Psoas muscle (tissue), 8 donors: ENCODE data around the gene LINGO1. TPM values are rescaled to one million over a fixed set of nuclear protein-coding genes. Genes with fewer than 3 reads are reported as not detected.
A peak's percentile ranks its signal among the peaks of the same experiment; 100 is the strongest.

ENCODE experiments used
- ATAC-seq, 4 donors: fragments of 200-7000 bp; cut with Tn5 transposase; one replicate each; pipeline ENCODE4 v1.9.1; 2020; ENCODE audit warnings: moderate library complexity in 3 of 4, mild to moderate bottlenecking in 2 of 4
- DNase-seq, 2 donors: peaks; one replicate each; pipeline ENCODE4 v3.0.0-alpha.2; 2020
- H3K27ac ChIP-seq: fragments of 200-600 bp; one replicate; pipeline ENCODE4 v1.8.0; 2022
- H3K27me3 ChIP-seq, 3 donors: fragments of 200-600 bp in 1 of 3; one replicate each; pipeline versions ENCODE4 v1.6.1 to v1.8.0; 2013 to 2022; ENCODE audit warnings: low read length in 2 of 3, mild to moderate bottlenecking in 2 of 3, moderate library complexity in 1 of 3; ENCODE audit not compliant: insufficient read depth in 3 of 3
- H3K36me3 ChIP-seq, 2 donors: fragments of 200-600 bp in 1 of 2; one replicate each; pipeline versions ENCODE4 v1.6.1 to v1.8.0; 2013 to 2022; ENCODE audit warnings: low read depth in 1 of 2, mild to moderate bottlenecking in 1 of 2, moderate library complexity in 1 of 2; ENCODE audit not compliant: insufficient read depth in 1 of 2
- H3K4me1 ChIP-seq: fragments of 200-600 bp; one replicate; pipeline ENCODE4 v1.8.0; 2022
- H3K4me3 ChIP-seq: fragments of 200-600 bp; one replicate; pipeline ENCODE4 v1.8.0; 2022; ENCODE audit warnings: mild to moderate bottlenecking
- H3K9me3 ChIP-seq: fragments of 200-600 bp; one replicate; pipeline ENCODE4 v1.8.0; 2022
- WGBS, 3 donors: extraction: QIAGEN DNeasy Blood & Tissue Kit; methylation state at CpG; one replicate each; pipeline versions ENCODE4 v1.1.6 to v1.1.7; 2013; 5-methylcytosine and 5-hydroxymethylcytosine counted together
- intact Hi-C, 2 donors: fragments of 100-400 bp; cut with DNase I; formaldehyde crosslinking; loops; one replicate each; pipeline versions ENCODE4 v1.11.0 to v1.14.2; 2022
- polyA plus RNA-seq, 3 donors: library from polyadenylated mRNA; stranded (reverse); fragments of 200-250 nt; gene quantifications; one replicate each; pipeline ENCODE4 v1.2.3, GENCODE V29; 2013
- total RNA-seq, 4 donors: library from RNA; stranded (reverse); fragmentation: NEBNext Ultra II Directional in 2 of 4; extraction: Animal tissue kit (Norgen Biotek cat#: 25700) in 2 of 4; gene quantifications; one replicate each; pipeline versions ENCODE4 v1.2.1 to v1.2.4, GENCODE V29; 2021 to 2023
- TF ChIP-seq, protein P1 (sequence below): fragments of 200-600 bp; IDR thresholded peaks from one replicate; pipeline ENCODE4 v1.8.0; 2022; ENCODE audit warnings: antibody characterized with exemption
- donor health status: healthy with polysubstance abuse.
- donor health status: DM: no; HTN: no; CAD: no; lungs with moderate emphysema.
- donor health status: Bipolar disorder and iron deficiency.
- donor health status: healthy.
- donor health status: DM: yes; HTN: yes; CAD: no.
- donor health status: DM: no; HTN: no; CAD: no.
- donor health status: DM: no; HTN: no; CAD: no.
- donor health status: DM: yes; HTN: yes; CAD: no.

Gene LINGO1
- total and polyA plus RNA-seq, 7 donors = 0.25 to 0.62 (median 0.43) TPM

DNA sequence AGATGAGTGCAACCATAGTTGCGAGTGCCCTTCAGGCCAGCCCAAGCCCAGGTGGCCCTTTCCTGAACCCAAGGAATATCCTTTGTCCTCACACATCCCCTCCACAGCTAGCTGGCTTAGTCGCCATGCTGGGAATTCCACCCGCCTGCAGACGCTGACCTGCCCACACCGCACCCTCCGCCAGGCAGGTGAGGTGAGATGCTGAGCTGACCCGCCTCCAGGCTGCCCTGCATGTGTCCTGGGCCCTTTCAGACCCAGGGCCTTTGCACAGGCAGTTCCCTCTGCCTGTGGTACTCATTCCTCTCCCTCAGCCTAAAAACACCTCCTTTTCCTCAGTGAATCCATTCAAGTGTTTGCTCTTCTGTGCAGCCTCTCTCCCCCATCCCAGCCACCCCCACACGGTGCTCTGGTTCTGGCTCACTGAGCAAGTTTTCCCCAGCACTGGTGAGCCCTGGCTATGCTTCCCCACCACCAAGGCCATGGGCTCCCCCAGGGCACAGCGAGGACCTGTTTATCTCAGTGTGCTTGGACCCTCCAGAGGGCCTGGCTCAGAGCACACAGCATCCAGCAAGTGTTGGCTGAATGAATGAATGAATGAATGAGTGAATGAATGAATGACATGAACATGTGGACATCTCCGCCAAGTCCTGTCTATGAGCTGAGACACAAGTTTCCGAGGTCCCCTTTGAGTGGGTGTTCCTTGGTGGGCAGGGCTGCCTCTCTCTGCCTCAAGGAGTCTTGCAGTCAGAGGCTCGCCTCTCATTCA, 33.0 kb upstream of the LINGO1 start:
- no peak overlapping the region for H3K4me3 ChIP-seq
- H3K27me3 ChIP-seq = peaks cover 0 to 15% (median 3%) of the 10 kb centered on the region in 3 donors
- no peak for DNase-seq
- 89 to 94% (median 91%) methylated on average over 12 of the region's 12 CpGs for WGBS, 3 donors
- ATAC-seq = no peak
- intact Hi-C loops = no loop called here
- TF ChIP-seq, protein P1, sequence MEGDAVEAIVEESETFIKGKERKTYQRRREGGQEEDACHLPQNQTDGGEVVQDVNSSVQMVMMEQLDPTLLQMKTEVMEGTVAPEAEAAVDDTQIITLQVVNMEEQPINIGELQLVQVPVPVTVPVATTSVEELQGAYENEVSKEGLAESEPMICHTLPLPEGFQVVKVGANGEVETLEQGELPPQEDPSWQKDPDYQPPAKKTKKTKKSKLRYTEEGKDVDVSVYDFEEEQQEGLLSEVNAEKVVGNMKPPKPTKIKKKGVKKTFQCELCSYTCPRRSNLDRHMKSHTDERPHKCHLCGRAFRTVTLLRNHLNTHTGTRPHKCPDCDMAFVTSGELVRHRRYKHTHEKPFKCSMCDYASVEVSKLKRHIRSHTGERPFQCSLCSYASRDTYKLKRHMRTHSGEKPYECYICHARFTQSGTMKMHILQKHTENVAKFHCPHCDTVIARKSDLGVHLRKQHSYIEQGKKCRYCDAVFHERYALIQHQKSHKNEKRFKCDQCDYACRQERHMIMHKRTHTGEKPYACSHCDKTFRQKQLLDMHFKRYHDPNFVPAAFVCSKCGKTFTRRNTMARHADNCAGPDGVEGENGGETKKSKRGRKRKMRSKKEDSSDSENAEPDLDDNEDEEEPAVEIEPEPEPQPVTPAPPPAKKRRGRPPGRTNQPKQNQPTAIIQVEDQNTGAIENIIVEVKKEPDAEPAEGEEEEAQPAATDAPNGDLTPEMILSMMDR = no peak
- H3K9me3 ChIP-seq = no peaks in the 10 kb centered on the region
- no peaks in the 10 kb centered on the region for H3K4me1 ChIP-seq
- H3K27ac ChIP-seq = no peak overlapping the region
- no peaks in the 10 kb centered on the region for H3K36me3 ChIP-seq

DNA sequence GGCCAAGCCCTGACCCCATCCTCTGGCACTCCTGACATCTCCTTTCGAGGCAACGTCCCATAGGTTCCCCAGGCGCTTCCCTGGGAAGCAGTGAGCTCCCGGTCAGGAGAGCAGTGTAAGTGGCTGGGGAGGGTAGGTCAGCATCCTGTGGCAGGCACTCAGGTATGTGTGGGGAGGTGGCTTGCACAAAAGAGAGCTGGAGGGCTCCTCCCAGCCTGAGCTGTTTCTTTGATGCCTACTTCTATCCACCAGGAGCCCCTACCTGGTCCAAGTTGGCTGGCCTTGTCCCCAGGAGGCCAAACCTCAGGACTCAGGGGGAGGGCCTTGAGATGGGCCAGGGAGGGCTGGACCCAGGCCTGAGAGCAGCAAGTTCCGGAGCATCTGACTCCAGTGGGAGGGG, 31.7 kb upstream of the LINGO1 start:
- 69 to 88% (median 77%) methylated on average over 5 of the region's 5 CpGs for WGBS, 3 donors

GRCh38 chr15:77663256-77663655, 30.5 kb upstream of the LINGO1 start:
- no peaks in the 10 kb centered on the region for H3K36me3 ChIP-seq
- H3K4me3 ChIP-seq = no peak overlapping the region
- H3K27ac ChIP-seq = no peak overlapping the region
- 66 to 74% (median 71%) methylated on average over 5 of the region's 5 CpGs for WGBS, 3 donors
- peaks cover 0 to 7% (median 5%) of the 10 kb centered on the region in 3 donors for H3K27me3 ChIP-seq
- ATAC-seq (no peak), DNase-seq (no peak)
- TF ChIP-seq, protein P1 = no peak
- intact Hi-C loops = no loop called here
- H3K4me1 ChIP-seq = no peaks in the 10 kb centered on the region
- H3K9me3 ChIP-seq = no peaks in the 10 kb centered on the region

More for the DNA sequence above, 31.7 kb upstream of the LINGO1 start:
- Histone ChIP-seq H3K27me3 (peaks cover 0 to 10% (median 5%) of the 10 kb centered on the region in 3 donors), H3K4me1 (no peaks in the 10 kb centered on the region), H3K36me3 (no peaks in the 10 kb centered on the region), H3K9me3 (no peaks in the 10 kb centered on the region), H3K27ac (no peak overlapping the region), H3K4me3 (no peak overlapping the region)
- ATAC-seq = no peak
- intact Hi-C loops = no loop called here
- DNase-seq = no peak
- TF ChIP-seq, protein P1 = no peak

DNA sequence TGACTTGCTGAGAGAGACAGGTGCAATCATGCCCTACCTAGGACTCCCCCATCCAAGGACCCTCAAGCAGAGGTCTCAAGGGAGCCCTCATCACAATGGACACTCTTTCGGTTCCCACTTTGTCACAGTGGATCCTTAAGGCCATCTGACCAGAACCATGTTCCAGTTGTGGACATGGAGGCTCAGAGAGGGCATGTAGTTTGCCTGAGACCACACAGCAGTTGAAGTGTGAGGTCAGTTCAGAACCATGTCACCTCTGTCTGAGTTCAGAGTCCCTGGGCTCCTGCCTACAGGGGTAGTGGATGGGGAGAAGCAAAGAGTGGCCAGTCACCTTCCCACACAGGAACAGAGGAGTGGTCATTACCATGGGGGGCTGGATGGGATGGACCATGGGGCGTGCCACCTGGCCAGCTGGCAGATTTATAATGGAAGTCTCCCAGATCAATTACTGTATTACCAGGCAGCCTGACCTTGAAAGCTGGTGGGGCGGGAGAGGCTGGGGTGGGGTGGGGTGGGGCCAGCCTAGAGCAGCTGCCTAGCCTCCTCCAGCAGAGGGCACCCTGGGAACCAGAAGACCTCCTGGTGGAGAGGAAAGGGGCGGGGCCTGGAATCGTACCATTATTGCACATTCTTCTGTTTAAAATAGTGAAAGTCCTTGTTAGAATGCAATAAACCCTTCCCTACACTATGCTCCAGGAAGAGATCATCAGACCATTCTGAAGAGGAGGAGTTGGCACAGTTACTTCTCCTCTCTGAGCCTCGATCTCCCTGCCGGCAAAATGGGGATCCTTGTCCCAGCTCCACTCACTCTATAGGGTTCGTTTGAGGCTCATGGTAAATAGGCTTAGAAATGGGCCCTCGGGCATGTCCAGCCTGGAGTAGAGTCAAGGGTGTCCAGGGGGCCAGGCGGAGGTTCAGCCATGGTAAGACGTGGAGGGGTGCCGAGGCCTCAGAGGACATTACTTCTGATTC, 26.9 kb upstream of the LINGO1 start:
- intact Hi-C loops = loop anchor here in 1 of 2 donors (5.0 kb wide), 1 partner anchor 163 kb away; no protein-coding TSS in a partner anchor
- Histone ChIP-seq H3K27me3 (peaks cover 0 to 30% (median 15%) of the 10 kb centered on the region in 3 donors), H3K4me1 (no peaks in the 10 kb centered on the region), H3K4me3 (no peak overlapping the region), H3K9me3 (no peaks in the 10 kb centered on the region), H3K36me3 (no peaks in the 10 kb centered on the region), H3K27ac (no peak overlapping the region)
- 54 to 62% (median 60%) methylated on average over 12 of the region's 12 CpGs for WGBS, 3 donors
- ATAC-seq (peak in 1 of 4 donors; percentile 38), DNase-seq (peak in 1 of 2 donors; percentile 41)
- TF ChIP-seq, protein P1 = peak; percentile 32
